K562 (cell line): ENCODE results near the gene RNGTT. TPM values are rescaled to one million over a fixed set of nuclear protein-coding genes. Genes with fewer than 3 reads are reported as not detected.

Source experiments
- BACH1 ChIP-seq: fragments of 200-800 bp; sonication (Bioruptor generic); IDR thresholded peaks from 2 replicates; pipeline ENCODE4 v1.6.1; 2016; ENCODE audit warnings: missing genetic modification characterization, missing compliant biosample characterization
- CXXC5 ChIP-seq: fragments of 250-450 bp; sonication (Bioruptor Pico); IDR thresholded peaks from 2 replicates; pipeline ENCODE4 v1.8.0; 2022; ENCODE audit warnings: inconsistent platforms, mild to moderate bottlenecking, moderate library complexity
- DMBX1 ChIP-seq: fragments of 250-450 bp; sonication (Bioruptor Pico); IDR thresholded peaks from 2 replicates; pipeline ENCODE4 v1.8.0; 2022; ENCODE audit warnings: inconsistent platforms, mild to moderate bottlenecking, moderate library complexity, borderline replicate concordance
- ETV1 ChIP-seq: fragments of 450-650 bp; conservative IDR thresholded peaks from 2 replicates; pipeline ENCODE4 v1.6.1; 2016; ENCODE audit warnings: missing genetic modification characterization, control low read depth, low read depth, missing compliant biosample characterization
- HDAC8 ChIP-seq: fragments of 450-650 bp; IDR thresholded peaks from 2 replicates; pipeline ENCODE4 v1.6.1; 2016; ENCODE audit warnings: mild to moderate bottlenecking, missing genetic modification characterization, moderate library complexity, missing compliant biosample characterization
- ILK ChIP-seq: fragments of 450-650 bp; IDR thresholded peaks from 2 replicates; pipeline ENCODE4 v1.6.1; 2016; ENCODE audit warnings: missing genetic modification characterization, low read depth, mild to moderate bottlenecking, missing compliant biosample characterization, moderate library complexity, borderline replicate concordance
- MEF2D ChIP-seq: conservative IDR thresholded peaks from 2 replicates; pipeline ENCODE4 v1.6.1; 2016; ENCODE audit warnings: low read depth, missing genetic modification characterization, missing compliant biosample characterization
- NONO ChIP-seq, 2 experiments: fragments of 200-400 bp in 1 of 2; fragments of 450-650 bp in 1 of 2; formaldehyde crosslinking in 1 of 2; IDR thresholded peaks; 2 replicates each; pipeline ENCODE4 v1.6.1; 2017; ENCODE audit warnings: low read depth in 2 of 2, mild to moderate bottlenecking in 2 of 2, moderate library complexity in 2 of 2, low read length in 1 of 2
- NR2F6 ChIP-seq: fragments of 450-650 bp; formaldehyde crosslinking; IDR thresholded peaks from 2 replicates; pipeline ENCODE4 v1.4.0; 2020; ENCODE audit warnings: mild to moderate bottlenecking
- PTTG1 ChIP-seq: fragments of 450-650 bp; IDR thresholded peaks from 2 replicates; pipeline ENCODE4 v1.6.1; 2016; ENCODE audit warnings: low read depth, mild to moderate bottlenecking, missing genetic modification characterization, missing compliant biosample characterization
- RB1 ChIP-seq: fragments of 450-650 bp; IDR thresholded peaks from 2 replicates; pipeline ENCODE4 v1.6.1; 2017; ENCODE audit warnings: low read depth, mild to moderate bottlenecking
- TCFL5 ChIP-seq: fragments of 250-450 bp; sonication (Bioruptor Pico); conservative IDR thresholded peaks from 2 replicates; pipeline ENCODE4 v1.6.1; 2021; ENCODE audit warnings: mild to moderate bottlenecking, moderate library complexity, matching md5 sums
- ZNF41 ChIP-seq: fragments of 250-450 bp; sonication (Bioruptor Pico); conservative IDR thresholded peaks from 2 replicates; pipeline ENCODE4 v1.4.0; 2020; ENCODE audit warnings: mild to moderate bottlenecking
- polyA plus RNA-seq, 8 experiments: library from polyadenylated mRNA; depleted of rRNA in 4 of 8; stranded (reverse) in 5 of 8; unstranded in 3 of 8; fragments of >200 nt; fragmentation: Nextera tagmentation in 2 of 8; fragmentation: Illumina TruSeq in 1 of 8; extraction: Ambion mirVana in 2 of 8; extraction: Trizol in 1 of 8; gene quantifications; 2 replicates each; pipeline versions ENCODE4 v1.2.1 to v1.2.3, GENCODE V29; 2011 to 2014; ENCODE audit warnings: inconsistent platforms in 1 of 8, missing spikeins in 1 of 8
- total RNA-seq, 7 experiments: library from RNA; depleted of rRNA in 6 of 7; stranded (reverse); fragments of >200 nt in 6 of 7; fragmentation: Illumina TruSeq in 2 of 7; extraction: Trizol in 2 of 7; gene quantifications; 2 replicates each; pipeline versions ENCODE4 v1.2.1 to v1.2.3, GENCODE V29; 2011 to 2021; ENCODE audit warnings: low replicate concordance in 1 of 7
- TF ChIP-seq, protein P1 (sequence below), 3 experiments: fragments of 200-800 bp in 1 of 3; sonication (Bioruptor generic) in 1 of 3; sonication (generic) in 1 of 3; formaldehyde crosslinking in 1 of 3; IDR thresholded peaks; 2 replicates each; pipeline versions ENCODE4 v1.6.1 to v1.8.0; 2016 to 2022; ENCODE audit warnings: mild to moderate bottlenecking in 2 of 3, missing compliant biosample characterization in 2 of 3, missing genetic modification characterization in 2 of 3, missing genetic modification reagents in 1 of 3
- TF ChIP-seq, protein P2 (sequence below), 2 experiments: IDR thresholded peaks in 1 of 2; conservative IDR thresholded peaks in 1 of 2; 2 replicates each; pipeline ENCODE4 v1.6.1; 2016; ENCODE audit warnings: low read depth in 2 of 2, mild to moderate bottlenecking in 1 of 2, missing compliant biosample characterization in 1 of 2, missing genetic modification characterization in 1 of 2, moderate library complexity in 1 of 2
- TF ChIP-seq, protein P3 (sequence below): fragments of 450-650 bp; IDR thresholded peaks from 2 replicates; pipeline ENCODE4 v1.6.1; 2016; ENCODE audit warnings: missing biosample characterization, missing genetic modification characterization
- TF ChIP-seq, protein P4 (sequence below): IDR thresholded peaks from 2 replicates; pipeline ENCODE4 v1.6.1; 2016; ENCODE audit warnings: missing genetic modification characterization, missing compliant biosample characterization
- TF ChIP-seq, protein P5 (sequence below): fragments of 450-650 bp; formaldehyde crosslinking; IDR thresholded peaks from 2 replicates; pipeline ENCODE4 v1.4.0; 2020; ENCODE audit warnings: mild to moderate bottlenecking, moderate library complexity

The RNGTT gene
- total and polyA plus RNA-seq, 9 of the 15 experiments (the other 6 are each of a cell fraction or from before 2014, with no cell fraction given) = 6.1 to 31.7 (median 19.5) TPM

DNA sequence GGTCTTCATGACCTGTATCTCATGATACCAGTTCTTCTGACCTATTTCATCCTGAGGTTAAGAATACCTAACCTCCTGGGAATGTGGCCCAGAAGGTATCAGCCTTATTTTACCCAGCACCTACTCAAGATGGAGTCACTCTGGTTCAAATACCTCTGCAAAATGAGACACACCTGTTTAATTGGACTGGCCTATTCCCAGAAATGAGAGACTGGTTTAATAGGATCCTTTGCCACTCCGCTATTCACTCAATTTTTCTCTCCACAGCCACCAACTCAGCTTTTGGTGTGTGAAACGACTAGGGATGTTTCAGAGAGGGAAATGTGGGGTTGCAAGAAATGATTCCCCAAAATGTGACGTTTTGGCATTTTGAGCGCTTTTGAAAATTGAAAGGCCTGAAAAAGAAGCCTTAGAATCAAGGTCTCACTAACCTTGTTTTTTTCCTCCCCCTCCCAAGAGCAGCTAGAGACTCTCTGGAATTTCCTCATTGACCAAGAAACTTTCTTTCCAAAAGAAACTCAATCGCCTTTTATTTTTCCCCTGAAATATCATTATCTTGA, 45.5 kb upstream of the RNGTT start (continued):
- TF ChIP-seq, protein P1, sequence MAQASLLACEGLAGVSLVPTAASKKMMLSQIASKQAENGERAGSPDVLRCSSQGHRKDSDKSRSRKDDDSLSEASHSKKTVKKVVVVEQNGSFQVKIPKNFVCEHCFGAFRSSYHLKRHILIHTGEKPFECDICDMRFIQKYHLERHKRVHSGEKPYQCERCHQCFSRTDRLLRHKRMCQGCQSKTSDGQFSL (CRISPR knock-in tag; IDR thresholded peaks at IDR 0.05) = no peak
- TF ChIP-seq, protein P1 (tag; IDR thresholded peaks at IDR 0.05) = peak in 1 of 2 experiments; percentile 96; a peak in 2 of 4 replicates
- TF ChIP-seq MEF2D (tag) (peak; percentile 87), CXXC5 (CRISPR knock-in tag) (peak; percentile 79), RB1 (no peak), NR2F6 (0 out of 2 replicates have a peak, but pooled peaks have one; percentile 28), ZNF41 (CRISPR knock-in tag) (peak; percentile 73; the same call in 1 of the 2 replicates), TCFL5 (CRISPR knock-in tag) (peak; percentile 78), HDAC8 (tag) (peak; percentile 90), DMBX1 (CRISPR knock-in tag) (peak; percentile 99), ILK (peak; percentile 76; the same call in 1 of the 2 replicates), ETV1 (tag) (peak; percentile 64), PTTG1 (tag) (peak; percentile 94), NONO (IDR thresholded peaks at IDR 0.05; ENCODE audit: low read depth in 2 of 2, low read length in 1 of 2) (no peak), BACH1 (tag) (peak; percentile 91)
- TF ChIP-seq, protein P2, sequence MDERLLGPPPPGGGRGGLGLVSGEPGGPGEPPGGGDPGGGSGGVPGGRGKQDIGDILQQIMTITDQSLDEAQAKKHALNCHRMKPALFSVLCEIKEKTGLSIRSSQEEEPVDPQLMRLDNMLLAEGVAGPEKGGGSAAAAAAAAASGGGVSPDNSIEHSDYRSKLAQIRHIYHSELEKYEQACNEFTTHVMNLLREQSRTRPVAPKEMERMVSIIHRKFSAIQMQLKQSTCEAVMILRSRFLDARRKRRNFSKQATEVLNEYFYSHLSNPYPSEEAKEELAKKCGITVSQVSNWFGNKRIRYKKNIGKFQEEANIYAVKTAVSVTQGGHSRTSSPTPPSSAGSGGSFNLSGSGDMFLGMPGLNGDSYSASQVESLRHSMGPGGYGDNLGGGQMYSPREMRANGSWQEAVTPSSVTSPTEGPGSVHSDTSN (CRISPR knock-in tag; IDR thresholded peaks at IDR 0.05; ENCODE audit: low read depth) = no peak
- TF ChIP-seq, protein P2 (tag; conservative IDR thresholded peaks at IDR 0.05; ENCODE audit: low read depth) = 0 out of 2 replicates have a peak, but pooled peaks have one; percentile 42
- TF ChIP-seq, protein P3, sequence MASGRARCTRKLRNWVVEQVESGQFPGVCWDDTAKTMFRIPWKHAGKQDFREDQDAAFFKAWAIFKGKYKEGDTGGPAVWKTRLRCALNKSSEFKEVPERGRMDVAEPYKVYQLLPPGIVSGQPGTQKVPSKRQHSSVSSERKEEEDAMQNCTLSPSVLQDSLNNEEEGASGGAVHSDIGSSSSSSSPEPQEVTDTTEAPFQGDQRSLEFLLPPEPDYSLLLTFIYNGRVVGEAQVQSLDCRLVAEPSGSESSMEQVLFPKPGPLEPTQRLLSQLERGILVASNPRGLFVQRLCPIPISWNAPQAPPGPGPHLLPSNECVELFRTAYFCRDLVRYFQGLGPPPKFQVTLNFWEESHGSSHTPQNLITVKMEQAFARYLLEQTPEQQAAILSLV = peak; percentile 90
- TF ChIP-seq, protein P4, sequence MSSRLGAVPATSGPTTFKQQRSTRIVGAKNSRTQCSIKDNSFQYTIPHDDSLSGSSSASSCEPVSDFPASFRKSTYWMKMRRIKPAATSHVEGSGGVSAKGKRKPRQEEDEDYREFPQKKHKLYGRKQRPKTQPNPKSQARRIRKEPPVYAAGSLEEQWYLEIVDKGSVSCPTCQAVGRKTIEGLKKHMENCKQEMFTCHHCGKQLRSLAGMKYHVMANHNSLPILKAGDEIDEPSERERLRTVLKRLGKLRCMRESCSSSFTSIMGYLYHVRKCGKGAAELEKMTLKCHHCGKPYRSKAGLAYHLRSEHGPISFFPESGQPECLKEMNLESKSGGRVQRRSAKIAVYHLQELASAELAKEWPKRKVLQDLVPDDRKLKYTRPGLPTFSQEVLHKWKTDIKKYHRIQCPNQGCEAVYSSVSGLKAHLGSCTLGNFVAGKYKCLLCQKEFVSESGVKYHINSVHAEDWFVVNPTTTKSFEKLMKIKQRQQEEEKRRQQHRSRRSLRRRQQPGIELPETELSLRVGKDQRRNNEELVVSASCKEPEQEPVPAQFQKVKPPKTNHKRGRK = no peak
- TF ChIP-seq, protein P5, sequence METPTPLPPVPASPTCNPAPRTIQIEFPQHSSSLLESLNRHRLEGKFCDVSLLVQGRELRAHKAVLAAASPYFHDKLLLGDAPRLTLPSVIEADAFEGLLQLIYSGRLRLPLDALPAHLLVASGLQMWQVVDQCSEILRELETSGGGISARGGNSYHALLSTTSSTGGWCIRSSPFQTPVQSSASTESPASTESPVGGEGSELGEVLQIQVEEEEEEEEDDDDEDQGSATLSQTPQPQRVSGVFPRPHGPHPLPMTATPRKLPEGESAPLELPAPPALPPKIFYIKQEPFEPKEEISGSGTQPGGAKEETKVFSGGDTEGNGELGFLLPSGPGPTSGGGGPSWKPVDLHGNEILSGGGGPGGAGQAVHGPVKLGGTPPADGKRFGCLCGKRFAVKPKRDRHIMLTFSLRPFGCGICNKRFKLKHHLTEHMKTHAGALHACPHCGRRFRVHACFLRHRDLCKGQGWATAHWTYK = peak; percentile 95
